ENCODE measurements around the gene GPRC5B. TPM values are rescaled to one million over a fixed set of nuclear protein-coding genes. Genes with fewer than 3 reads are reported as not detected.

GPRC5B gene
- total RNA-seq, 1 donor from 2014 or later, result 59.3 TPM

DNA sequence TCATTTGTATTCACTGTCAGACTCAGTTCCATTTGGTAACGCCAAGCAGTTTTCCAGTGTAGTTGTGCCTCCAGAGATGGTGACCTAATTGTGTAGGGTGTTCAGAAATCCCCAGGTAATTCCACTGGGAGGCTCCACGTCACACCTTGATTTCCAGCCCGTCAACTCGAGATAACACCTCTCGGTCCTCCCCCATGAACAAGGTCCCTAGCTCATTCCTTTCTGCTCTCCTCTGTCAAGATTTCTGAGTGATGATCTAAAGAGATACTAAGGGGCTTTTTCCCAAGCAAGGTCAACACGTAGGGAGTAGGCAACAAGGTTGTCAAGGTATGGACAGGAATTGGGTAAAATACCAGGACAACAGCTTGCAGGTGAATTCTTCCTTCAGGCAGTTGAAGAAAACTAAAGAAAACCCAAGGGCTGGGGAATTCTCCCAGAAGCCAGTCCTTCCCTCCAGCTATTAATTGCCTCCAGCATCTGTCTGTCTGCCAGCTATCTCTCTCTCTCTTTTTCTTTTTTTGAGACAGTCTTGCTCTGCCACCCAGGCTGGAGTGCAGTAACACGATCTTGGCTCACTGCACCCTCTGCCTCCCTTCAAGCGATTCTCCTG, 31.4 kb downstream of the GPRC5B start:
- Mint-ChIP-seq H3K27me3 (ENCODE audit: low read depth) (no peaks in the 10 kb centered on the region), H3K4me3 (no peak overlapping the region), H3K36me3 (ENCODE audit: low read depth) (peaks cover 11% of the 10 kb centered on the region), H3K27ac (ENCODE audit: unreplicated experiment) (no peak overlapping the region), H3K9me3 (no peaks in the 10 kb centered on the region), H3K4me1 (peaks cover 57% of the 10 kb centered on the region)
- no peak for DNase-seq (ENCODE audit: low read depth, low spot score)
- TF ChIP-seq, protein P1, sequence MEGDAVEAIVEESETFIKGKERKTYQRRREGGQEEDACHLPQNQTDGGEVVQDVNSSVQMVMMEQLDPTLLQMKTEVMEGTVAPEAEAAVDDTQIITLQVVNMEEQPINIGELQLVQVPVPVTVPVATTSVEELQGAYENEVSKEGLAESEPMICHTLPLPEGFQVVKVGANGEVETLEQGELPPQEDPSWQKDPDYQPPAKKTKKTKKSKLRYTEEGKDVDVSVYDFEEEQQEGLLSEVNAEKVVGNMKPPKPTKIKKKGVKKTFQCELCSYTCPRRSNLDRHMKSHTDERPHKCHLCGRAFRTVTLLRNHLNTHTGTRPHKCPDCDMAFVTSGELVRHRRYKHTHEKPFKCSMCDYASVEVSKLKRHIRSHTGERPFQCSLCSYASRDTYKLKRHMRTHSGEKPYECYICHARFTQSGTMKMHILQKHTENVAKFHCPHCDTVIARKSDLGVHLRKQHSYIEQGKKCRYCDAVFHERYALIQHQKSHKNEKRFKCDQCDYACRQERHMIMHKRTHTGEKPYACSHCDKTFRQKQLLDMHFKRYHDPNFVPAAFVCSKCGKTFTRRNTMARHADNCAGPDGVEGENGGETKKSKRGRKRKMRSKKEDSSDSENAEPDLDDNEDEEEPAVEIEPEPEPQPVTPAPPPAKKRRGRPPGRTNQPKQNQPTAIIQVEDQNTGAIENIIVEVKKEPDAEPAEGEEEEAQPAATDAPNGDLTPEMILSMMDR (conservative IDR thresholded peaks at IDR 0.05), result no peak

DNA sequence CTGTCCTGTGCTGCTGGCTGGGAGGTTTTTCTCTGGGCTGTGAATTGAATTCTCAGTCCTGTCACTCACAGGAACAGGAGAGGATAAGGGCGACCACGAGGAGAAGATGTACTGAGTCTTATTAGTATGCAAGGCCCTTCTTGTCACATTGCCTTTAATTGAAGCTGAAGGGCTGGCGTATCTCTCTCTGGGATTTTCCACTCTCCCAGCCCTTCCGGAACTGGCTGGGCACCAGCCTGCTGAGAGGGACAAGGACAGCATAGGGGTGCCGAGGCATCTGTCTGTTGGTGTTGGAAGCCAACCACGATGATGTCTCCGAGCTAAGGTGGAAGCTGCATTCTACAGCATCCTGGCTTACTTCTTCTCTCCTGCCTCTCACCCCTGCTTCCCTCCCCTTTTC, 33.2 kb downstream of the GPRC5B start:
- no peaks in the 10 kb centered on the region for H3K27me3 Mint-ChIP-seq (ENCODE audit: low read depth)
- no peak for DNase-seq (ENCODE audit: low read depth, low spot score)
- H3K4me3 Mint-ChIP-seq, result peak overlapping the region; percentile 24
- peaks cover 39% of the 10 kb centered on the region for H3K4me1 Mint-ChIP-seq
- TF ChIP-seq, protein P1 (conservative IDR thresholded peaks at IDR 0.05), result no peak
- H3K27ac Mint-ChIP-seq (ENCODE audit: unreplicated experiment), result peak overlapping the region; percentile 58
- no peaks in the 10 kb centered on the region for H3K9me3 Mint-ChIP-seq
- H3K36me3 Mint-ChIP-seq (ENCODE audit: low read depth), result peaks cover 8% of the 10 kb centered on the region

DNA sequence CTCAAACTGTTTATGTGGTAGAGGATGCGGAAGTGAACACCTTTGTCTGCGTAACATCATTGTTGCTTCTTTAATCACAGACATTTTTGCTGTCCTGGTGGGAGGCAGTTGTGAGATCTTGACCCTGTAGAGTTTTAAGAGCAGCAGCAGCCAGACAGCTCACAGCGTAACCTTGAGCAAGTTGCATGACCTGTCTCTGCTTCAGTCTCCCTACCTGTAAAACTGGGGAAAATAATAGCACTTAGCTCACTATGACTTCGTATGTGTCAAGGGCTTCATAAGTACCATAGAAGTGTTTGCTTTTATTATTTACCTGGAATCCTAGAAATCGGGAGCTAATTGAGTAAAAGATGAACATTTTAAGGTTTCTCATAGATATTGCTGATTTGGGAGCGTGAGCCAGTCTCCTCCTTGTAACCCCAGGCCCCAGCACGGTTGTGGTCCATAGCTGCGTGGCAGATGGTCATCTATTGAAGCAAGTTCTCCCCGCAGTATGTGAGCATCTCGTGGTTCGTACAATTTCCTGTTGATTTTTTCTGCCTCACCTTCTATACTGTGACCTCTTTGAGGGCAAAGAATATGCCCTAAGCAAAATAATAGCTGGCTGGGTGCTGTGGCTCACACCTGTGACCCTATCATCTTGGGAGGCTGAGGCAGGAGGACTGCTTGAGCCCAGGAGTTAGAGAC, 34.4 kb downstream of the GPRC5B start:
- Mint-ChIP-seq H3K4me3 (no peak overlapping the region), H3K36me3 (ENCODE audit: low read depth) (peaks cover 3% of the 10 kb centered on the region), H3K27me3 (ENCODE audit: low read depth) (no peaks in the 10 kb centered on the region), H3K9me3 (no peaks in the 10 kb centered on the region), H3K4me1 (peaks cover 30% of the 10 kb centered on the region), H3K27ac (ENCODE audit: unreplicated experiment) (peak overlapping the region; percentile 76)
- TF ChIP-seq, protein P1 (conservative IDR thresholded peaks at IDR 0.05), result no peak
- DNase-seq (ENCODE audit: low read depth, low spot score), result no peak

DNA sequence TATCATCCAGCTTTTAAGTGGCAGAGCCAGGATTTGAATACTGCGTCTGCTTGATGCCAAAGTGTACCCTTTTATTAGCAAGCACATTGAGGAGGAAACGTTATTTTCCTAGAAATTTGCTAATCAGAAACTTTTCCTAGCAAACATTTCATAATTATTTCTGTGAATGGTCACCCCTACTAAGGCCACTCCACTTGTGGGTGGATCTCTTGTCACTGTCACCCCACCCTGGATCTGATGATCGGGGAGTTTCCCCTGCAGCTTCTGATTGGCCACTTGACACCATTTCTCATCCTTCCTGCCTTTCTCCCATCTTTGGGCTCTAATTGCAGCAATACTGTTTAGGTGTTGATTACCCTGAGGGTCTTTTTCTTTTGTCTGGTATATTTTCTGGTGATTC, 35.9 kb downstream of the GPRC5B start:
- H3K4me1 Mint-ChIP-seq, result peaks cover 32% of the 10 kb centered on the region
- H3K27ac Mint-ChIP-seq (ENCODE audit: unreplicated experiment), result no peak overlapping the region
- peaks cover 3% of the 10 kb centered on the region for H3K36me3 Mint-ChIP-seq (ENCODE audit: low read depth)
- DNase-seq (ENCODE audit: low read depth, low spot score), result no peak
- TF ChIP-seq, protein P1 (conservative IDR thresholded peaks at IDR 0.05), result no peak
- H3K9me3 Mint-ChIP-seq, result no peaks in the 10 kb centered on the region
- no peak overlapping the region for H3K4me3 Mint-ChIP-seq
- H3K27me3 Mint-ChIP-seq (ENCODE audit: low read depth), result no peaks in the 10 kb centered on the region

DNA sequence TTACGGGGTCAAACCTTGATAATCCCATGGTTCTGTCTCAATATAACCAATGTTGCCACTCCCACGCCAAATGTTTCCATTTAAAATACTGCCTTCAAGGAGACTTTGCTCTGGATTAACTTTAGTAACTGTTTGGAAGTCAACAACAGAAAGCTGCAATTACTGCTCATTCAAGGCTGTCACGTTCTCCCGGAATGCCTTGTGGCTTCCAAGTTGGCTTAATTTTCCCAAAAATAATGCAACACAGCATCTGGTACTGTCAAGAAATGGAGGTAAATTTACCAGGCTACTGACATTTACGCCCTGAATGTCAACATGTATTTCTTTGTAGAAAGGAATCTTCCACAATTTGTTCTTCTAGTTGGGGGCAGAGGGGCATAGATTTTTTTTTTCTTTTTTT, 38.2 kb downstream of the GPRC5B start:
- Mint-ChIP-seq H3K4me3 (no peak overlapping the region), H3K27ac (ENCODE audit: unreplicated experiment) (no peak overlapping the region), H3K4me1 (peaks cover 21% of the 10 kb centered on the region), H3K27me3 (ENCODE audit: low read depth) (no peaks in the 10 kb centered on the region), H3K36me3 (ENCODE audit: low read depth) (peaks cover 3% of the 10 kb centered on the region), H3K9me3 (no peaks in the 10 kb centered on the region)
- TF ChIP-seq, protein P1 (conservative IDR thresholded peaks at IDR 0.05), result no peak
- DNase-seq (ENCODE audit: low read depth, low spot score), result no peak
